Measurements from ENCODE around the gene NEUROG3.

Gene NEUROG3

DNA sequence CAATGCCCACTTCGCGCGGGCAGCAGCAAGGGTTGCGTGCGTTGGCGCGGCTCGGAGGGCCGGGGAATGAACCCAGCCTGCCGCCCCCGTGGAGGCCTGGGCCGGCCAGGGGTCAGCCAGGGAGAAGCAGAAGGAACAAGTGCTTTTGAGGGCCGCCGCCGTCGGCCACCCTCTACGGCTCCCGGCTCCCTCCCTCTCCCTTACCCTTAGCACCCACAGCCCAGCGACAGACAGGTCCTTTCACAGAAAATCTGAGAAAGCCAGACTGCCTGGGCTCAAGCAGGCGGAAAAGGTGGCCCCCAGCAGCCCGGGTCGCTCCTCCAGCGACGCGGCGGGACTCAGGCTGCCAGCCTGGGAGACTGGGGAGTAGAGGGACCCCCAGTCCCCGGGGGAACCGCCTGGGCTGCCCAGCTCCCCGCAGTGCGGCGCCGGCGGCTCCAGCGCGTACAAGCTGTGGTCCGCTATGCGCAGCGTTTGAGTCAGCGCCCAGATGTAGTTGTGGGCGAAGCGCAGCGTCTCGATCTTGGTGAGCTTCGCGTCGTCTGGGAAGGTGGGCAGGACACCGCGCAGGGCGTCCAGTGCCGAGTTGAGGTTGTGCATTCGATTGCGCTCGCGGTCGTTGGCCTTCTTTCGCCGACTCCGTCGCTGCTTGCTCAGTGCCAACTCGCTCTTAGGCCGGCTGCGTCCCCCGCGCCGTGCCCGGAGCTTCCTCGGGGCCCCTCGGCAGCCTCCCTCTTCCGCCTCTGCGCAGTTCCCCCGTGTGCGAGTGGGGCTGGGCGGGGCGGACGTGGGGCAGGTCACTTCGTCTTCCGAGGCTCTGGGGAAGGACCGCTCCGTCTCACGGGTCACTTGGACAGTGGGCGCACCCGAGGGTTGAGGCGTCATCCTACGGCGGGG lies 815 bp downstream of the NEUROG3 start:
- H3K9me2 ChIP-seq (replicated peaks; ENCODE audit: control insufficient read depth, low read length): no peaks in the 10 kb centered on the region
- H3K4me1 ChIP-seq (ENCODE audit: control insufficient read depth, low read length): no peaks in the 10 kb centered on the region
- H3K4me3 ChIP-seq (ENCODE audit: low read length): no peak overlapping the region
- H4K20me1 ChIP-seq (ENCODE audit: control insufficient read depth, insufficient read depth, low read depth, low read length): no peaks in the 10 kb centered on the region
- no peaks in the 10 kb centered on the region for H3F3A ChIP-seq (ENCODE audit: control insufficient read depth, insufficient read depth)
- no peak for TF ChIP-seq EZH2phosphoT487 (IDR thresholded peaks at IDR 0.05; ENCODE audit: borderline replicate concordance, low read length)
- TF ChIP-seq, protein P1, sequence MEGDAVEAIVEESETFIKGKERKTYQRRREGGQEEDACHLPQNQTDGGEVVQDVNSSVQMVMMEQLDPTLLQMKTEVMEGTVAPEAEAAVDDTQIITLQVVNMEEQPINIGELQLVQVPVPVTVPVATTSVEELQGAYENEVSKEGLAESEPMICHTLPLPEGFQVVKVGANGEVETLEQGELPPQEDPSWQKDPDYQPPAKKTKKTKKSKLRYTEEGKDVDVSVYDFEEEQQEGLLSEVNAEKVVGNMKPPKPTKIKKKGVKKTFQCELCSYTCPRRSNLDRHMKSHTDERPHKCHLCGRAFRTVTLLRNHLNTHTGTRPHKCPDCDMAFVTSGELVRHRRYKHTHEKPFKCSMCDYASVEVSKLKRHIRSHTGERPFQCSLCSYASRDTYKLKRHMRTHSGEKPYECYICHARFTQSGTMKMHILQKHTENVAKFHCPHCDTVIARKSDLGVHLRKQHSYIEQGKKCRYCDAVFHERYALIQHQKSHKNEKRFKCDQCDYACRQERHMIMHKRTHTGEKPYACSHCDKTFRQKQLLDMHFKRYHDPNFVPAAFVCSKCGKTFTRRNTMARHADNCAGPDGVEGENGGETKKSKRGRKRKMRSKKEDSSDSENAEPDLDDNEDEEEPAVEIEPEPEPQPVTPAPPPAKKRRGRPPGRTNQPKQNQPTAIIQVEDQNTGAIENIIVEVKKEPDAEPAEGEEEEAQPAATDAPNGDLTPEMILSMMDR (IDR thresholded peaks at IDR 0.05; ENCODE audit: low read depth, low read length, poor library complexity, severe bottlenecking): no peak
- H3K36me3 ChIP-seq (ENCODE audit: control insufficient read depth, low read length): no peaks in the 10 kb centered on the region
- H3K9me3 ChIP-seq (ENCODE audit: control insufficient read depth, insufficient read depth, low read length): no peaks in the 10 kb centered on the region
- H3K27ac ChIP-seq (ENCODE audit: low read depth, low read length): no peak overlapping the region
- H3K4me2 ChIP-seq (ENCODE audit: low read length): no peak overlapping the region
- no peaks in the 10 kb centered on the region for H3K79me2 ChIP-seq (ENCODE audit: control insufficient read depth, low read length)
- H3K27me3 ChIP-seq (ENCODE audit: control insufficient read depth, low read length): peaks cover 35% of the 10 kb centered on the region

DNA sequence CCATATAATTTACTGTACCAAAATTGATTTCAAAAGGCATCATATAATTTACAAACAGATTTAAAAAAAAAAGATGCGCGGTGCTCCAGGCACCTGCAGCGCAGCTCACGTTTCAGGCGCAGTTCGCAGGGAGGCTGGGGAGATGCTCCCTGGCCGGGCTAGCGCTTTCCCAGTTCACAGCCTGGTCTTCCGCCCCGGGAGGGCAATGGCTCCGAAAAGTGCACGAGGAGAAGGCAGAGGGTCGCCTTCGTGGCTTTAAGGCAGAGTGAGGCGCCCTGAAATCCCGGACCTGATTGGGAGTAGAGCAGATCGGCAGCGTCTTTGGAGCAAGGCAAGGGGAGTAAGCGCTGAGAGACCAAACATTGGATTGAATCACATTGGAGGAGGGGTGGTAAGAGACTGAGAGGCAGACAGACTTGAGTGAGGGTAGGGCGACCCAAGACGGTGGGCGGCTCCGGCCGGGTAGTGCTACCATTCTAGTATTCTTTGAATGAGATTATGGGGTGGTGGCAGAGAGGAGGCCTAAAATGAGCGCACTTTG lies 1.5 kb downstream of the NEUROG3 start:
- no peak overlapping the region for H3K4me2 ChIP-seq (ENCODE audit: low read length)
- H3K27ac ChIP-seq (ENCODE audit: low read depth, low read length): no peak overlapping the region
- H3K4me3 ChIP-seq (ENCODE audit: low read length): no peak overlapping the region
- no peaks in the 10 kb centered on the region for H3K9me3 ChIP-seq (ENCODE audit: control insufficient read depth, insufficient read depth, low read length)
- H3K9me2 ChIP-seq (replicated peaks; ENCODE audit: control insufficient read depth, low read length): no peaks in the 10 kb centered on the region
- H3F3A ChIP-seq (ENCODE audit: control insufficient read depth, insufficient read depth): no peaks in the 10 kb centered on the region
- H3K4me1 ChIP-seq (ENCODE audit: control insufficient read depth, low read length): no peaks in the 10 kb centered on the region
- H3K36me3 ChIP-seq (ENCODE audit: control insufficient read depth, low read length): no peaks in the 10 kb centered on the region
- H3K79me2 ChIP-seq (ENCODE audit: control insufficient read depth, low read length): no peaks in the 10 kb centered on the region
- H4K20me1 ChIP-seq (ENCODE audit: control insufficient read depth, insufficient read depth, low read depth, low read length): no peaks in the 10 kb centered on the region
- H3K27me3 ChIP-seq (ENCODE audit: control insufficient read depth, low read length): peaks cover 35% of the 10 kb centered on the region
- TF ChIP-seq, protein P1 (IDR thresholded peaks at IDR 0.05; ENCODE audit: low read depth, low read length, poor library complexity, severe bottlenecking): no peak
- no peak for TF ChIP-seq EZH2phosphoT487 (IDR thresholded peaks at IDR 0.05; ENCODE audit: borderline replicate concordance, low read length)

DNA sequence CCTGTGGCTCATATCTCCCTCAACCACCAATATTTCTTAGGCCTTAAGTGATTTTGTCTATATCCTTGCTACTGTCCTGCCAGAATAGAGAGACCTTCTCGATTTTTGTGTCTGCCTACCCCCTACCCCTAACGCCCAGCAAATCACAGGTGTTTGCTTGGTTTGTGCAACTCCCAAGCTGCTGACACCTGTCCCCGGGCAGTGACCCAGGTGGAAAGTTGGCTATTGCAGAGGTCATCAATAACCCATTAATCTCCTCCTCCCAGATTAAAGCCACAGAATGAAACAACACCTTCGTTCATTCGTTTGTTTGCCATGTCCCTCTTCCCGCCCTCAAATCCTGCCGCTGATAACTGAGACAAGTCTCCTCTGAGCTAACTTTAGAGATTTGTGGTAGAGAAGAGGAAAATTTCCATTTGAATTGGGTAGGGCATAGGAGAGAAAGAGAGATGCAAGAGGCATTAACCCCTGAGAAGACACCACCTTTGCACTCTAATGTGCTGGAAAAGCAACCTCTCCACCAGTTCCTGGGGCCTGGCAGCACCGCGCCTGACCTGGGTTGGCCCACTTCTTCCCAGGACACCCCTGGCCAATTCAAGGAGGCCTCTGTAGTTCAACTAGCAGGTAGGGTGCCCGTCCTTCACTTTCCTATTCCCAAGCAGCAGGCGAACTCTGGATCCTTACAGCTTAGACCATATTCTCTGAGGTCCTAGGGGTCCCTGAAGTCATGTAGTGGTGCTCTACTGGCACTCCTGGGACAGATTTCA lies 3.0 kb downstream of the NEUROG3 start:
- Histone ChIP-seq H3K4me2 (ENCODE audit: low read length) (no peak overlapping the region), H3K27ac (ENCODE audit: low read depth, low read length) (no peak overlapping the region), H3K4me1 (ENCODE audit: control insufficient read depth, low read length) (no peaks in the 10 kb centered on the region), H3K79me2 (ENCODE audit: control insufficient read depth, low read length) (no peaks in the 10 kb centered on the region), H3F3A (ENCODE audit: control insufficient read depth, insufficient read depth) (no peaks in the 10 kb centered on the region), H4K20me1 (ENCODE audit: control insufficient read depth, insufficient read depth, low read depth, low read length) (no peaks in the 10 kb centered on the region), H3K4me3 (ENCODE audit: low read length) (no peak overlapping the region), H3K36me3 (ENCODE audit: control insufficient read depth, low read length) (no peaks in the 10 kb centered on the region), H3K9me2 (replicated peaks; ENCODE audit: control insufficient read depth, low read length) (no peaks in the 10 kb centered on the region), H3K27me3 (ENCODE audit: control insufficient read depth, low read length) (peaks cover 20% of the 10 kb centered on the region), H3K9me3 (ENCODE audit: control insufficient read depth, insufficient read depth, low read length) (no peaks in the 10 kb centered on the region)
- no peak for TF ChIP-seq EZH2phosphoT487 (IDR thresholded peaks at IDR 0.05; ENCODE audit: borderline replicate concordance, low read length)
- TF ChIP-seq, protein P1 (IDR thresholded peaks at IDR 0.05; ENCODE audit: low read depth, low read length, poor library complexity, severe bottlenecking): no peak
